GM12878 (cell line): Measurements from ENCODE around the gene DDX54. TPM values are rescaled to one million over a fixed set of nuclear protein-coding genes. Genes with fewer than 3 reads are reported as not detected.

Source experiments
- ATAC-seq: fragments of 200-7000 bp; cut with Tn5 transposase; 3 replicates; pipeline ENCODE4 v1.9.1; 2020; ENCODE audit warnings: mild to moderate bottlenecking, moderate library complexity
- BruUV-seq: library from RNA; stranded (reverse); fragments of 400-500 nt; replicated peaks from 2 replicates; lab custom pipeline; 2021; lab: Mats Ljungman, UMichigan
- CTCF ChIA-PET: fragments of 300-600 bp; sonication (Branson Sonifier 250); formaldehyde crosslinking; extraction: SDS; loops from one replicate; lab custom pipeline; 2021; ENCODE audit warnings: inconsistent platforms; lab: Yijun Ruan, JAX
- POLR2A ChIA-PET: fragments of 350-600 bp; formaldehyde crosslinking; extraction: SDS; loops from one replicate; lab custom pipeline; 2021; ENCODE audit warnings: inconsistent platforms; lab: Charles Lee
- RAD21 ChIA-PET: fragments of 300-600 bp; sonication (Branson Sonifier 250); formaldehyde crosslinking; loops from one replicate; lab custom pipeline; 2023; ENCODE audit warnings: antibody characterized with exemption; ENCODE audit not compliant: unreplicated experiment; lab: Charles Lee
- SMC1A ChIA-PET: fragments of 300-600 bp; sonication (Branson Sonifier 250); formaldehyde crosslinking; loops from one replicate; lab custom pipeline; 2023; ENCODE audit not compliant: unreplicated experiment, uncharacterized antibody; lab: Charles Lee
- DNase-seq: peaks from one replicate; pipeline ENCODE4 v3.0.0-alpha.2; 2011; ENCODE audit warnings: low read depth, low spot score
- FAIRE-seq: peaks from 3 replicates; lab custom pipeline; 2011; peaks lifted over from hg19 to GRCh38; lab: Jason Lieb, UNC
- H2AFZ ChIP-seq: 2 replicates; pipeline ENCODE4 v1.6.0; 2011; ENCODE audit warnings: low read depth, low read length, control low read depth; ENCODE audit not compliant: control insufficient read depth
- H3K27ac ChIP-seq: 2 replicates; pipeline ENCODE4 v1.5.1; 2011; ENCODE audit warnings: control low read depth; ENCODE audit not compliant: control insufficient read depth, insufficient read depth
- H3K27me3 ChIP-seq, 2 experiments: replicated peaks in 1 of 2; 2 replicates each; pipeline versions ENCODE4 v1.6.0 to v1.6.1; 2011; ENCODE audit warnings: low read length in 1 of 2; ENCODE audit not compliant: control insufficient read depth in 2 of 2, insufficient read depth in 2 of 2
- H3K36me3 ChIP-seq, 2 experiments: 2 replicates each; pipeline ENCODE4 v1.5.1; 2011; ENCODE audit warnings: low read length in 1 of 2; ENCODE audit not compliant: control insufficient read depth in 2 of 2, insufficient read depth in 2 of 2
- H3K4me1 ChIP-seq: 2 replicates; pipeline ENCODE4 v1.6.1; 2011; ENCODE audit warnings: mild to moderate bottlenecking, low read length, moderate library complexity, mixed read lengths; ENCODE audit not compliant: control insufficient read depth, insufficient read depth
- H3K4me2 ChIP-seq: 2 replicates; pipeline ENCODE4 v1.6.0; 2011; ENCODE audit warnings: control low read depth; ENCODE audit not compliant: control insufficient read depth, insufficient read depth
- H3K4me3 ChIP-seq: fragments of 200-600 bp; sonication (generic); 2 replicates; pipeline ENCODE4 v1.5.1; 2016
- H3K79me2 ChIP-seq: 2 replicates; pipeline ENCODE4 v1.6.0; 2011; ENCODE audit warnings: low read length; ENCODE audit not compliant: control insufficient read depth, insufficient read depth
- H3K9ac ChIP-seq: 2 replicates; pipeline ENCODE4 v1.8.0; 2011; ENCODE audit warnings: low read length, control low read depth, mixed read lengths; ENCODE audit not compliant: control insufficient read depth, insufficient read depth
- H3K9me3 ChIP-seq: replicated peaks from 3 replicates; pipeline ENCODE4 v1.5.1; 2011; ENCODE audit warnings: mild to moderate bottlenecking, low read length; ENCODE audit not compliant: control insufficient read depth, insufficient read depth
- H4K20me1 ChIP-seq: 2 replicates; pipeline ENCODE4 v1.6.0; 2011; ENCODE audit not compliant: control insufficient read depth, insufficient read depth
- ASH2L ChIP-seq: fragments of 300-600, 200-600 bp; sonication (generic); IDR thresholded peaks from 2 replicates; pipeline ENCODE4 v1.6.1; 2017; ENCODE audit warnings: low read depth, mild to moderate bottlenecking, borderline replicate concordance
- CUX1 ChIP-seq: IDR thresholded peaks from 2 replicates; pipeline ENCODE4 v1.6.1; 2012; ENCODE audit warnings: improper control_type of control experiment, low read depth, low read length; ENCODE audit not compliant: insufficient replicate concordance
- DPF2 ChIP-seq: fragments of 450-650 bp; IDR thresholded peaks from 2 replicates; pipeline ENCODE4 v1.6.1; 2017; ENCODE audit warnings: mild to moderate bottlenecking
- MYC ChIP-seq: IDR thresholded peaks from 2 replicates; pipeline ENCODE4 v1.6.1; 2011; ENCODE audit warnings: mild to moderate bottlenecking, low read length, moderate library complexity, inconsistent platforms; ENCODE audit not compliant: insufficient read depth, insufficient replicate concordance, insufficient read length, severe bottlenecking
- RUNX3 ChIP-seq: IDR thresholded peaks from 2 replicates; pipeline ENCODE4 v1.6.1; 2012; ENCODE audit warnings: low read length, inconsistent platforms
- SMC3 ChIP-seq: IDR thresholded peaks from 2 replicates; pipeline ENCODE4 v1.6.1; 2011; ENCODE audit warnings: low read length, improper control_type of control experiment, borderline replicate concordance
- SPI1 ChIP-seq: IDR thresholded peaks from 2 replicates; pipeline ENCODE4 v1.6.1; 2011; ENCODE audit warnings: low read depth, mild to moderate bottlenecking, low read length, moderate library complexity, borderline replicate concordance; ENCODE audit not compliant: insufficient read depth
- SREBF1 ChIP-seq: IDR thresholded peaks from 2 replicates; pipeline ENCODE4 v1.6.1; 2012; ENCODE audit warnings: mild to moderate bottlenecking, low read length
- TARDBP ChIP-seq: IDR thresholded peaks from 2 replicates; pipeline ENCODE4 v1.6.1; 2016; ENCODE audit warnings: borderline replicate concordance
- ZNF687 ChIP-seq: fragments of 450-650 bp; IDR thresholded peaks from 2 replicates; pipeline ENCODE4 v1.6.1; 2017; ENCODE audit warnings: mild to moderate bottlenecking, moderate library complexity
- WGBS: methylation state at CpG from one replicate; pipeline ENCODE4 v1.1.6; 2016; ENCODE audit warnings: low lambda C conversion rate; ENCODE audit not compliant: insufficient replicate concordance, insufficient coverage; ENCODE audit errors: missing lambda C conversion rate; 5-methylcytosine and 5-hydroxymethylcytosine counted together
- in situ Hi-C: fragments of 300-500 bp; cut with MboI; formaldehyde crosslinking; loops from 9 replicates; pipeline ENCODE4 v1.14.3; 2018; ENCODE audit warnings: mixed read lengths
- intact Hi-C: fragments of 100-400 bp; cut with micrococcal nuclease; formaldehyde crosslinking; loops from one replicate; pipeline ENCODE4 v1.14.2; 2022; ENCODE audit not compliant: unreplicated experiment
- polyA plus RNA-seq, 11 experiments: library from polyadenylated mRNA; depleted of rRNA in 4 of 11; unstranded in 6 of 11; stranded (reverse) in 5 of 11; fragments of >200 nt; fragmentation: Nextera tagmentation in 4 of 11; fragmentation: Illumina TruSeq in 1 of 11; extraction: Ambion mirVana in 4 of 11; extraction: Trizol in 1 of 11; gene quantifications; 1 replicate in 1 of 11; 2 replicates in 10 of 11; pipeline versions ENCODE4 v1.2.1 to v1.2.3, GENCODE V29; 2011 to 2016; ENCODE audit warnings: inconsistent platforms in 2 of 11, missing spikeins in 2 of 11, low read depth in 1 of 11
- total RNA-seq, 4 experiments: library from RNA; depleted of rRNA in 3 of 4; stranded (reverse); fragments of >200 nt in 3 of 4; fragmentation: Illumina TruSeq in 1 of 4; extraction: Trizol in 1 of 4; gene quantifications; 2 replicates each; pipeline versions ENCODE4 v1.2.1 to v1.2.3, GENCODE V29; 2013 to 2021
- TF ChIP-seq, protein P1 (sequence below): fragments of 450-650 bp; formaldehyde crosslinking; IDR thresholded peaks from 2 replicates; pipeline ENCODE4 v1.4.0; 2022; ENCODE audit warnings: mild to moderate bottlenecking, moderate library complexity

Gene DDX54
- total and polyA plus RNA-seq, 10 of the 15 experiments (the other 5 are each of a cell fraction or from before 2014, with no cell fraction given): 1.9 to 115 (median 56.3) TPM

DNA sequence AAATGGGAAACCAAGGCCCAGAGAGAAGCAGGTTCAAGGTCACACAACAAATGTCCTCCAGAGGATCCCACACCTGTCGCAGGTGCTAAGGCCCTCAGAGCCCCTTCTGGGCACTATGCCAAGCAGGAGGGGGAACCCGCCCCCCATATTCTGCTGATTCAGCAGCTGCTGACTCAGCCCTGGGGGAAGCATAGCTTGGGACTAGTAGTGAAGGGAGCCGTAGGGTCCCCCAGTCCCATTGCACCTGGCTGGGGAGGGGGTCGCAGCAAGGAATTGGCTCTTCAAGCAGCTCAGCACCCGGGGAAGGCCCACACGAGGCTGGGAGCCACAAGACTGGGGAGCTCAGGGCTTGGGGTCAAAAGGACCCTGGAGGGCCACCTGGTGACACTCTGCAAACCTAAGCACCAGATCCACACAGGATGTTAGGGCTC is 50.7 kb downstream of the DDX54 start:
- in situ Hi-C loops (no loop called here), intact Hi-C loops (no loop called here)
- Histone ChIP-seq H3K27me3 (no peaks in the 10 kb centered on the region; a peak in 2 of 4 replicates), H3K4me1 (peaks cover 3% of the 10 kb centered on the region; the same call in 1 of the 2 replicates), H2AFZ (no peak overlapping the region), H3K4me3 (no peak overlapping the region), H3K4me2 (no peak overlapping the region), H3K36me3 (no peaks in the 10 kb centered on the region), H3K9ac (no peak overlapping the region), H3K9me3 (no peaks in the 10 kb centered on the region), H4K20me1 (no peaks in the 10 kb centered on the region), H3K27ac (no peak overlapping the region), H3K79me2 (no peaks in the 10 kb centered on the region)
- ATAC-seq: no peak
- BruUV-seq: no TSS peak
- FAIRE-seq: no peak
- no peak for DNase-seq
- ChIA-PET POLR2A (interaction anchor here (0.7 kb wide), 1 partner anchor 19 kb away, joined by 3 read pairs; no protein-coding TSS in a partner anchor), SMC1A (interaction anchor here (0.9 to 1.3 kb wide), 2 partner anchors 36 to 85 kb away, joined by 3 to 5 read pairs; no protein-coding TSS in a partner anchor), RAD21 (interaction anchor here (0.8 to 2.3 kb wide), 4 partner anchors 34 to 142 kb away, joined by 4 to 10 read pairs (median 5); no protein-coding TSS in a partner anchor), CTCF (interaction anchor here (1.2 to 2.8 kb wide), 3 partner anchors 14 to 85 kb away, joined by 4 to 17 read pairs (median 6); no protein-coding TSS in a partner anchor)
- WGBS: 20% methylated on average over 6 of the region's 6 CpGs
- TF ChIP-seq MYC: no peak
- no peak for TF ChIP-seq DPF2
- TF ChIP-seq, protein P1, sequence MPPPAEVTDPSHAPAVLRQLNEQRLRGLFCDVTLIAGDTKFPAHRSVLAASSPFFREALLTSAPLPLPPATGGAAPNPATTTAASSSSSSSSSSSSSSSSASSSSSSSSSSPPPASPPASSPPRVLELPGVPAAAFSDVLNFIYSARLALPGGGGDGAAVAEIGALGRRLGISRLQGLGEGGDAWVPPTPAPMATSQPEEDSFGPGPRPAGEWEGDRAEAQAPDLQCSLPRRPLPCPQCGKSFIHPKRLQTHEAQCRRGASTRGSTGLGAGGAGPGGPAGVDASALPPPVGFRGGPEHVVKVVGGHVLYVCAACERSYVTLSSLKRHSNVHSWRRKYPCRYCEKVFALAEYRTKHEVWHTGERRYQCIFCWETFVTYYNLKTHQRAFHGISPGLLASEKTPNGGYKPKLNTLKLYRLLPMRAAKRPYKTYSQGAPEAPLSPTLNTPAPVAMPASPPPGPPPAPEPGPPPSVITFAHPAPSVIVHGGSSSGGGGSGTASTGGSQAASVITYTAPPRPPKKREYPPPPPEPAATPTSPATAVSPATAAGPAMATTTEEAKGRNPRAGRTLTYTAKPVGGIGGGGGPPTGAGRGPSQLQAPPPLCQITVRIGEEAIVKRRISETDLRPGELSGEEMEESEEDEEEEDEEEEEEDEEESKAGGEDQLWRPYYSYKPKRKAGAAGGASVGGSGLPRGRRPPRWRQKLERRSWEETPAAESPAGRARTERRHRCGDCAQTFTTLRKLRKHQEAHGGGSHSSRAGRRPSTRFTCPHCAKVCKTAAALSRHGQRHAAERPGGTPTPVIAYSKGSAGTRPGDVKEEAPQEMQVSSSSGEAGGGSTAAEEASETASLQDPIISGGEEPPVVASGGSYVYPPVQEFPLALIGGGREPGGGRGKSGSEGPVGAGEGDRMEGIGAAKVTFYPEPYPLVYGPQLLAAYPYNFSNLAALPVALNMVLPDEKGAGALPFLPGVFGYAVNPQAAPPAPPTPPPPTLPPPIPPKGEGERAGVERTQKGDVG (CRISPR knock-in tag): no peak
- TF ChIP-seq ZNF687: no peak
- TF ChIP-seq SMC3: no peak
- no peak for TF ChIP-seq SREBF1
- no peak for TF ChIP-seq TARDBP
- no peak for TF ChIP-seq SPI1
- TF ChIP-seq RUNX3: no peak
- no peak for TF ChIP-seq CUX1
- TF ChIP-seq ASH2L: no peak
